ENCODE measurements around the gene TFB2M. TPM values are rescaled to one million over a fixed set of nuclear protein-coding genes. Genes with fewer than 3 reads are reported as not detected.

TFB2M gene
- total and polyA plus RNA-seq, 2 of the 13 experiments (the other 11 are each of a cell fraction or from before 2014, with no cell fraction given) = 15.7 to 31.4 TPM

DNA sequence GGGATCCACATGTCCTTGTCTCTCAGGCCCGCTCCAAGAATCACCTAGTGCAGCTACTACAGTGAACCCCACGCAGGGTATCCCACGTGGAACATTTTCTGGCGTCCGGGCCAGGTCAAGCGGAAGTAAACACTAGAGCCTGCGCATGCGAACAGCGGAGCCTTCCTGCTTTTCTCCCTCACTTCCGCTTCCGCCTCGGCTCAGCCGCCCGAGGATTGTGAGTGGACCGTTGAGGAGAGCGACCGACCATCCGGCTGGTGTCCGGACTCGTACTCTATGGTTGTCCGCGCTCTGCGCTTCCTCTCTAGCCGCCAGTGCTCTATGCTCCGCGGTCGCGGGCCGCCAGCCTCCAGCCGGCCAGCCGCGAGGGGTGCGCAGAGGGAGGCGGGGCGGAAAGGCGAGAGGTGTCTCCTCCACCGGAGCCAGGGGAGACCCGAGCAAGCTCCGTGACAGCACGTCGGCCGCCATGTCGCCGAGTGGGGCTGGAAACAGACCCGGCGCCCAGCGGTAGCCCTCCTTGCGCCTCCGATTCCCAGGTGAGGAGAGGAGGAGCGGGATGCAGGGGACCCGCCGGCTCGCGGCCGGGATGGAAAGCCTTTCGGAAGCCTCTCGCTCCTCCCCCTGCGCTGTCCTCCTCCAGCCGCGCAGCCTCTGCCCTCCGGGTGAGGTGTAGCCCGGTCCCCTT is at the start of gene TFB2M, which contains the start of gene CNST (continued):
- TF ChIP-seq ZNF597 (CRISPR knock-in tag; IDR thresholded peaks at IDR 0.05) = no peak
- no peak for TF ChIP-seq KLF11 (CRISPR knock-in tag; IDR thresholded peaks at IDR 0.05)
- no peak for TF ChIP-seq MLLT10 (CRISPR knock-in tag; IDR thresholded peaks at IDR 0.05)
- TF ChIP-seq HIVEP1 (CRISPR knock-in tag; IDR thresholded peaks at IDR 0.05) = no peak
- no peak; the same call in 1 of the 2 replicates for TF ChIP-seq SSRP1 (CRISPR knock-in tag; IDR thresholded peaks at IDR 0.05)
- peak; percentile 23; the same call in 1 of the 2 replicates for TF ChIP-seq KLF13 (CRISPR knock-in tag; IDR thresholded peaks at IDR 0.05)
- TF ChIP-seq MAFF (IDR thresholded peaks at IDR 0.05; ENCODE audit: low read depth, low read length) = no peak
- TF ChIP-seq, protein P1, sequence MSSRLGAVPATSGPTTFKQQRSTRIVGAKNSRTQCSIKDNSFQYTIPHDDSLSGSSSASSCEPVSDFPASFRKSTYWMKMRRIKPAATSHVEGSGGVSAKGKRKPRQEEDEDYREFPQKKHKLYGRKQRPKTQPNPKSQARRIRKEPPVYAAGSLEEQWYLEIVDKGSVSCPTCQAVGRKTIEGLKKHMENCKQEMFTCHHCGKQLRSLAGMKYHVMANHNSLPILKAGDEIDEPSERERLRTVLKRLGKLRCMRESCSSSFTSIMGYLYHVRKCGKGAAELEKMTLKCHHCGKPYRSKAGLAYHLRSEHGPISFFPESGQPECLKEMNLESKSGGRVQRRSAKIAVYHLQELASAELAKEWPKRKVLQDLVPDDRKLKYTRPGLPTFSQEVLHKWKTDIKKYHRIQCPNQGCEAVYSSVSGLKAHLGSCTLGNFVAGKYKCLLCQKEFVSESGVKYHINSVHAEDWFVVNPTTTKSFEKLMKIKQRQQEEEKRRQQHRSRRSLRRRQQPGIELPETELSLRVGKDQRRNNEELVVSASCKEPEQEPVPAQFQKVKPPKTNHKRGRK (CRISPR knock-in tag; IDR thresholded peaks at IDR 0.05) = no peak
- no peak for TF ChIP-seq ZNF484 (CRISPR knock-in tag; IDR thresholded peaks at IDR 0.05; ENCODE audit: borderline replicate concordance, low read depth)
- peak; percentile 88; the same call in 1 of the 2 replicates for TF ChIP-seq KDM2A (CRISPR knock-in tag; IDR thresholded peaks at IDR 0.05; ENCODE audit: borderline replicate concordance, low read depth)
- TF ChIP-seq MXD4 (CRISPR knock-in tag; IDR thresholded peaks at IDR 0.05) = peak; percentile 98
- TF ChIP-seq, protein P2, sequence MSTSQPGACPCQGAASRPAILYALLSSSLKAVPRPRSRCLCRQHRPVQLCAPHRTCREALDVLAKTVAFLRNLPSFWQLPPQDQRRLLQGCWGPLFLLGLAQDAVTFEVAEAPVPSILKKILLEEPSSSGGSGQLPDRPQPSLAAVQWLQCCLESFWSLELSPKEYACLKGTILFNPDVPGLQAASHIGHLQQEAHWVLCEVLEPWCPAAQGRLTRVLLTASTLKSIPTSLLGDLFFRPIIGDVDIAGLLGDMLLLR (CRISPR knock-in tag; IDR thresholded peaks at IDR 0.05) = no peak; the same call in none of the 2 replicates
- TF ChIP-seq ZC3H13 (CRISPR knock-in tag; IDR thresholded peaks at IDR 0.05) = peak; percentile 75; the same call in 1 of the 2 replicates
- TF ChIP-seq GTF2F1 (IDR thresholded peaks at IDR 0.05; ENCODE audit: low read length) = no peak
- TF ChIP-seq ZNF703 (CRISPR knock-in tag; IDR thresholded peaks at IDR 0.05; ENCODE audit: borderline replicate concordance) = no peak
- TF ChIP-seq HNRNPK (IDR thresholded peaks at IDR 0.05; ENCODE audit: low read depth, low read length, poor library complexity, severe bottlenecking) = peak; percentile 32
- no peak for TF ChIP-seq ZNF3 (CRISPR knock-in tag; IDR thresholded peaks at IDR 0.05)
- TF ChIP-seq KDM5B (CRISPR knock-in tag; IDR thresholded peaks at IDR 0.05; ENCODE audit: borderline replicate concordance) = peak; percentile 89
- TF ChIP-seq KAT2B (IDR thresholded peaks at IDR 0.05; ENCODE audit: borderline replicate concordance, low read depth, low read length) = no peak
- TF ChIP-seq XRCC5 (optimal IDR thresholded peaks at IDR 0.05; ENCODE audit: low read length) = peak; percentile 88
- no peak for TF ChIP-seq MAZ (IDR thresholded peaks at IDR 0.05; ENCODE audit: borderline replicate concordance, low read depth, low read length)
- TF ChIP-seq MAZ (CRISPR knock-in tag; IDR thresholded peaks at IDR 0.05; ENCODE audit: low read depth) = peak; percentile 91
- no peak for TF ChIP-seq SRSF4 (IDR thresholded peaks at IDR 0.05; ENCODE audit: low read depth, low read length, poor library complexity, severe bottlenecking)
- TF ChIP-seq JUN (CRISPR knock-in tag; IDR thresholded peaks at IDR 0.05) = no peak
- TF ChIP-seq ZNF878 (CRISPR knock-in tag; IDR thresholded peaks at IDR 0.05) = no peak; the same call in 1 of the 2 replicates
- TF ChIP-seq NBN (conservative IDR thresholded peaks at IDR 0.05) = no peak
- no peak; the same call in none of the 2 replicates for TF ChIP-seq NCOA2 (CRISPR knock-in tag; IDR thresholded peaks at IDR 0.05)
- no peak for TF ChIP-seq ZNF33A (CRISPR knock-in tag; IDR thresholded peaks at IDR 0.05; ENCODE audit: borderline replicate concordance)
- no peak for TF ChIP-seq RBAK (CRISPR knock-in tag; IDR thresholded peaks at IDR 0.05)
- TF ChIP-seq RFXAP (CRISPR knock-in tag; IDR thresholded peaks at IDR 0.05; ENCODE audit: borderline replicate concordance) = 0 out of 2 replicates have a peak, but pooled peaks have one; percentile 48
